Measurements from ENCODE around the gene COA8. TPM values are rescaled to one million over a fixed set of nuclear protein-coding genes. Genes with fewer than 3 reads are reported as not detected.
"Not testable (repeated sequence)": the region's sequence is repeated elsewhere in the genome, so short reads cannot be mapped to it uniquely, and the experiment has no call there.

The COA8 gene
- polyA plus RNA-seq, 1 donor from 2014 or later: 67.9 TPM

DNA sequence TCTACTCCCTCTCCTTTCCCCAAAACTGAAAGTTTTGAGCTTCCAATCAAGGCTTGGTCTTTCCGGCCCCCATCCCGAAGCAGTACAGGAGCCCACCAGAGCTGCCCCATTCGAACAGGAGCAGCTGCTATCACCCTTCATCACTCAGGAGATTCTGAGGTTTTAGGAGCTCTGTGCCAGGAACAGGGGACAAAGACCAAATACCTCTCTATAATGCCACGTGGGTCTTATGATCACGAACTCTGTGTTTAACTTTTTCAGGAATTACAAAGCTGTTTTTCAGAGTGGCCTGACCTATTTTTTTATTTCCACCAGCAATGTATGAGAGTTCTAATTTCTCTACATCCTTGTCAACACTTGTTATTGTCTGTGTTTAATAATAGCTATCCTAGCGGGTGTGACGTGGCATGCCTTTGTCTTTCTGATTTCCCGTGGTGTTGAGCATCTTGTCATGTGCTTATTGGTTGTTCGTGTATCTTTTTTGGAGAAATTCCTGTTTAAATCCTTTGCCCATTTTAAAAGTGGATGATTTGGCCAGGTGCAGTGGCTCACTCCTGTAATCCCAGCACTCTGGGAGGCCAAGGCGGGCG, 21.7 kb downstream of the COA8 start:
- H3K9me3 Mint-ChIP-seq: no peaks in the 10 kb centered on the region
- no peaks in the 10 kb centered on the region for H3K27me3 Mint-ChIP-seq
- H3K4me3 Mint-ChIP-seq: no peak overlapping the region
- no peaks in the 10 kb centered on the region for H3K4me1 Mint-ChIP-seq
- no peak overlapping the region for H3K27ac Mint-ChIP-seq
- H3K36me3 Mint-ChIP-seq: peaks cover 1% of the 10 kb centered on the region

DNA sequence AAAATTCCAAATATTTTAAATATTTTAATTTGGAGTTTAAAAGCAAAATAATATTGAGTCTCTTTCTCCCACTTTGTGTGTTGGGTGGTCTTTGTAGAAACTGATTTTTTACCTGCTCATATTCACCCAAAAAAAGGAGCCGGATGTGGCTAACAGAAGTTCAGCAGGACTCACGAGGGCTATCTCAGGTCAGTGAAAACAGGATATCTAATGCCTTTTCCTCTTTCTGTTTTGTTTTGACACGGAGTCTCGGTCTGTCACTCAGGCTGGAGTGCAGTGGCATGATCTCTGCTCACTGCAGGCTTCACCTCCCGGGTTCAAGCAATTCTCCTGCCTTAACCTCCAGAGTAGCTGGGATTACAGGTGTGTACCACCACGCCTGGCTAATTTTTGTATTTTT, 30.8 kb downstream of the COA8 start:
- H3K4me3 Mint-ChIP-seq: peak overlapping the region; percentile 37 to 95 (median 85)
- H3K36me3 Mint-ChIP-seq: peaks cover 5% of the 10 kb centered on the region
- peaks cover 8 to 10% (median 10%) of the 10 kb centered on the region in 3 donors for H3K4me1 Mint-ChIP-seq
- H3K27me3 Mint-ChIP-seq: no peaks in the 10 kb centered on the region
- no peaks in the 10 kb centered on the region for H3K9me3 Mint-ChIP-seq
- H3K27ac Mint-ChIP-seq: peak overlapping the region; percentile 31 to 93 (median 53)

DNA sequence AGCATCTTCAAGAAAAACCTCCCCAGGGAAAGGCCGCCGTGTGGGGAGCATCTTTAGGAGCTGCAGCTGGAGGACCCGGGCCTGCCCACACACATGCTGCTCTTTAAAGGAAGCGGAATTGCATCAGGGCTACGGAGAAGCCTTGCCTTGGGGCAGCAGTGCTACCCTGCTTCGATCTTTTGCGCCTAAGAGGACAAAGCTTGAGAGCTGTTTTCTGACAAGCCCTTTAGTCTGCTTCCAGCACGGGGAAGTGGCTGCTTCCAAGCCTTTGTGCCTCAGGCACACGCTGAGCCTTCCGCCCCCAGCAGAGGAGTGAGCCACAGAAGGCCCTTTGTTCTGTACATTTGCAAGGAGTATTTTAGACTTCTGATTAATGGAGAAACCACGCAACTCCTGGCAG, 31.5 kb downstream of the COA8 start:
- Mint-ChIP-seq H3K27me3 (no peaks in the 10 kb centered on the region), H3K36me3 (peaks cover 5% of the 10 kb centered on the region), H3K4me1 (peaks cover 8 to 10% (median 10%) of the 10 kb centered on the region in 3 donors), H3K27ac (peak overlapping the region in 1 of 3 donors; percentile 31), H3K4me3 (peak overlapping the region in 3 of 4 donors; percentile 41 to 95 (median 93)), H3K9me3 (no peaks in the 10 kb centered on the region)

DNA sequence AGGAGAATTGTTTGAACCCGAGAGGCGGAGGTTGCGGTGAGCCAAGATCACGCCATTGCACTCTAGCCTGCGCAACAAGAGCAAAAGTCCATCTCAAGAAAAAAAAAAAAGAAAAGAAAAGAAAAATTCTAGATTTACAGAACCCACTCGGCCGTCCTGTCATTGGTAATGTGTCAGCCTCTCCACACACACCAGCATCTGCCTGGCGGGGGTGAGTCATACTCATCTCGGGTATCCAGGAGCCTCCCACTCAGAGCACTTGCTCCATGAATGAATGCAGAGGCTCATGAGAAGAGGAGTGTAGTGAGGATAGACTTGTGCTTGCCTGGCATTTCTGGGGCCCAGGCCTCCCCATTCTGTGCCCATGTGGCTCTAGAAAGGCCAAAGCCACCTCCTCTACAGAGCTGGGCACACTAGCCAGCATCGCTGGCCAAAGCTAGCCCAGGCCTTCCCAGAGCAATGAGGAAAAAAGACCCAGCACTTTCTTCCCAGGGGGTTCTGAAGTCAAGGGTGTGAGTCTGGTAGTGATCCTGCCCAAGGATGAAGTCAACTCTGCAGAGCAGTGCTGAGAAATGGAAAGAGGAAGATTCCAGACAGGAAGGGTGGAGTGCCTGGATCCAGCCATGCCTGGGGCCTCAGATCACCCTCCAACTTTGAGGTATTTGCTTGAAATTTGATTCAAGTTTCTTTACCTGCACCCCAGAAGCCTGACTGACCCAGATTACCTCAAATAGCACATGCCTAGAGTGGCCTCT, 35.0 kb downstream of the COA8 start:
- H3K27ac Mint-ChIP-seq: no peak overlapping the region
- H3K4me3 Mint-ChIP-seq: no peak overlapping the region
- no peaks in the 10 kb centered on the region for H3K27me3 Mint-ChIP-seq
- peaks cover 1% of the 10 kb centered on the region for H3K36me3 Mint-ChIP-seq
- peaks cover 8 to 10% (median 10%) of the 10 kb centered on the region in 3 donors for H3K4me1 Mint-ChIP-seq
- H3K9me3 Mint-ChIP-seq: no peaks in the 10 kb centered on the region

DNA sequence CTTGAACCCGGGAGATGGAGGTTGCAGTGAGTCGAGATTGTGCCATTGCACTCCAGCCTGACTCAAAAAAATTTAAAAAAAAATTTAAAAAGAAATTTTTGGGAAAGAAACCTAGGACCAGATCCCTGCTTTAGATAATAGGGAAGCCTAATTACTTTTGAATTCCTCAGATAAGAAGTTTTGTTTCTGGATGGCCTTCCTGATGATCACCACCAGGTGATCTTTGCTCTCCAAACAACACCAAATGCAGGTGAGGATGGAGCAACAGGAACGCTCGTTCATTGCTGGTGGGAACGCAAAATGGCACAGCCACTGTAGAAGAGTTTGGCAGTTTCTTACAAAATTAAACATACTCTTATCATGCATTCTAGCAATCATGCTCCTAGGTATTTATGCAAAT, 37.7 kb downstream of the COA8 start:
- H3K36me3 Mint-ChIP-seq: peaks cover under 1% of the 10 kb centered on the region
- no peaks in the 10 kb centered on the region for H3K9me3 Mint-ChIP-seq
- H3K27ac Mint-ChIP-seq: no peak overlapping the region
- H3K4me3 Mint-ChIP-seq: no peak overlapping the region
- no peaks in the 10 kb centered on the region for H3K4me1 Mint-ChIP-seq
- no peaks in the 10 kb centered on the region for H3K27me3 Mint-ChIP-seq

DNA sequence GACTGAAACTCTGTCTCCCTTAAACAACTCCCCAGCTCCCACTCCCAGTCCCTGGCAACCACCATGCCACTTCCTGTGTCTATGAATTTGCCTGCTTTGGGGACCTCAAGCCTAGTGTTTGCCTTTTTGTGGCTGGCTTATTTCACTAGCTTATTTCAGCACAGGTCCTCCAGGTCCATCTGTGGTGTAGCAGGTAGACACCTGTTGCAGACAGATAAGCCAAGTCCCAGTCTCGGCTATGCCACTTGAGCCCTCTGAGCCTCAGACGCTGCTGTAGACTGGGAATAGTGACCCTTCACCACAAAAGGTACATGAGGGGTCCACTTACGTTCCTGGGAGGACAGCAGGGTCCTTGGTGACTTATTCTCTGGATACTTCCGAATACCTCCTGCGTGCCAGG, 41.9 kb downstream of the COA8 start:
- Mint-ChIP-seq H3K27ac (no peak overlapping the region), H3K9me3 (no peaks in the 10 kb centered on the region), H3K36me3 (no peaks in the 10 kb centered on the region), H3K27me3 (peaks cover 6% of the 10 kb centered on the region), H3K4me1 (peaks cover 11 to 14% (median 11%) of the 10 kb centered on the region in 3 donors), H3K4me3 (no peak overlapping the region)

DNA sequence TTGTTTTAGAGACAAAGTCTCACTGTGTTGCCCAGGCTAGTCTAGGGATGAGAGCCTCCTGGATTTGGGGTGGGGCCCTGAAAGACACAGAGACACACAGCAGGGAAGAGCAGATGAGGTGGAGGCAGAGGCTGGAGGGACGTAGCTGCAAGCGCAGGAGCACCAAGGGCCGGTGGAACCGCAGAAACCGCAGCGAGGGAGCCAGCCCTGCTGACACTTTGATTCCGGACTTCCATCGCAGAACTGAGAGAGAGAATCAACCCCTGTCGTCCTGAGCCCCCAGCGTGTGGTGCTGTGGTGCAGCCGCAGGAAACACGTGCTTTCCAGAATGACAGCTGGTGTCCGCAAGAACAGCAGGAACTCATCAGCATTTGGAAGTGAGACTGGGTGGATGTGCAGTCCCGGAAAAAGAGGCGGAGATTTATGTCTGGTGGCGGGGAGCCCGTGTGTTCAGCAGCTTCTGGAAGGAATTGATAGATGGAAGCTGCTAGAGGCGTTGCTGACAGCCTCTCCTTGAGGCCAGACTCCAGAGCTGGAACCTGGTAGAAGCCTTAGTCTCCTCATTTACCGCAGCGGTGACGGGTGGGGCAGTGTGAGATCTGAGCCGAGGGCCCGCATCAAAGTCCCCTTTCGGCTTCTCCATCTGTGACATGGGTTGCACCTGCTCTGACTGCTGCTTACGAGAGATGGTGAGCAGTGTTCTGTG, 44.4 kb downstream of the COA8 start:
- Mint-ChIP-seq H3K36me3 (no peaks in the 10 kb centered on the region), H3K27ac (peak overlapping the region in 2 of 3 donors; percentile 28 to 71), H3K4me1 (peaks cover 11 to 14% (median 11%) of the 10 kb centered on the region in 3 donors), H3K9me3 (peaks cover 0 to 5% (median 5%) of the 10 kb centered on the region in 3 donors), H3K27me3 (peaks cover 9% of the 10 kb centered on the region), H3K4me3 (peak overlapping the region; percentile 22 to 95 (median 80))

DNA sequence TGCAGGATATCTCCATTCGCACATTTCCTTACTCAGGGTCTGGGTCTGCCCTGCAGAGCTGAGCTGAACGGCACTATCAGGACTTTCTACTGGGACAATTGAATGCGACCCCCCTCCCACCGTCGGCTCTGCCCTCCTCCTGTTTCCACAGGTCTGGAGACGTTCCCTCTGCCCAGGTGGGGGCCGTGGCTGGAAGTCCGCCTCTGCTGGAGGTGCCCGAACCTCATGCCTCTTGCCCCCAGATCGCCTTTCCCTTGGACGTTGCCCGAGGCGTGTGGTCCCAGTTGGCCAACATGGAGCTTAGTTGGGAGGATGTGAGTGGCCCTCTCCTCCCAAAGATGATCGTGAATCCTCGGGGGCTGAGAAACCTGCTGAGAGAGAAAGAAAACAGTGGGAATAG, 45.1 kb downstream of the COA8 start:
- peak overlapping the region in 2 of 3 donors; percentile 28 to 71 for H3K27ac Mint-ChIP-seq

DNA sequence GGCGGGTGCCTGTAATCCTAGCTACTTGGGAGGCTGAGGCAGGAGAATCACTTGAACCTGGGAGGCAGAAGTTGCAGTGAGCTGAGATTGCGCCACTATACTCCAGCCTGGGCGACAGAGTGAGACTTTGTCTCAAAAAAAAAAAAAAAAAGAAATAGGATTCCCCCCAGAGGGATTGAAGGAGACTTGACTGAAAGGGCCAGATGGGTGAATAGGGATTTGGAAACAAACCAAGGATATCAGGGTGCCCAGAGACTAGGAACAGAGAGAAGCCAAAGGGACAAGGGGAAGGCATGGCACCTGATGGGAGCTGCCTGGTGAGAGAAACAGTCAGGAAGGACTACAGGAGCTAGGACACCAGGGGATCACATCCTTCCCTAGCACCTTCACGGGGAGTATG, 46.3 kb downstream of the COA8 start:
- Mint-ChIP-seq H3K4me3 (peak overlapping the region in 1 of 4 donors; percentile 45), H3K4me1 (peaks cover 11 to 14% (median 11%) of the 10 kb centered on the region in 3 donors)
- H3K27ac Mint-ChIP-seq, H3K27me3 Mint-ChIP-seq, H3K36me3 Mint-ChIP-seq, H3K9me3 Mint-ChIP-seq: not testable (repeated sequence)

More for the DNA sequence above, 45.1 kb downstream of the COA8 start:
- peaks cover 0 to 5% (median 5%) of the 10 kb centered on the region in 3 donors for H3K9me3 Mint-ChIP-seq
- peak overlapping the region in 3 of 4 donors; percentile 22 to 95 (median 83) for H3K4me3 Mint-ChIP-seq
- H3K27me3 Mint-ChIP-seq: peaks cover 9% of the 10 kb centered on the region
- peaks cover 11 to 14% (median 11%) of the 10 kb centered on the region in 3 donors for H3K4me1 Mint-ChIP-seq
- H3K36me3 Mint-ChIP-seq: no peaks in the 10 kb centered on the region

DNA sequence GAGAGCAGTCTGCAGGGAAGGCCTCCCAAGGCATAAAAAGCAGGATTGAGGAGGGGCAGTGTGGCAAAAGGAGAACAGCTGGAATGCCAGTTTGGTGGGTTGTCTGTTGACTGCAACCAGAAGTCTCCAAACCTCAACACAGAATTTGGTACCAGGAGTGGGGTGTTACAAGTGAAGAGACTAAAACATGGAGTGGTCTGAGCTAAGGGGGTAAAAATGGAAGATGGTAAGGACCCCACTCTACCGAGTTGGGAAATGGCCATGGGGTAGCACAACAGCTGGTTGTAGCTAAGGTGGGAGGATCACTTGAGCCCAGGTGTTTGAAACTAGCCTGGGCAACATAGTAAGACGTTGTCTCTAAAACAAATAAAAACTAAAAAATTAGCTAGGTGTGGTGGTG, 48.5 kb downstream of the COA8 start:
- H3K9me3 Mint-ChIP-seq: peaks cover 0 to 5% (median 5%) of the 10 kb centered on the region in 3 donors
- no peaks in the 10 kb centered on the region for H3K36me3 Mint-ChIP-seq
- peaks cover 11 to 14% (median 11%) of the 10 kb centered on the region in 3 donors for H3K4me1 Mint-ChIP-seq
- H3K4me3 Mint-ChIP-seq: no peak overlapping the region
- H3K27me3 Mint-ChIP-seq: peaks cover 11% of the 10 kb centered on the region
- H3K27ac Mint-ChIP-seq: no peak overlapping the region

DNA sequence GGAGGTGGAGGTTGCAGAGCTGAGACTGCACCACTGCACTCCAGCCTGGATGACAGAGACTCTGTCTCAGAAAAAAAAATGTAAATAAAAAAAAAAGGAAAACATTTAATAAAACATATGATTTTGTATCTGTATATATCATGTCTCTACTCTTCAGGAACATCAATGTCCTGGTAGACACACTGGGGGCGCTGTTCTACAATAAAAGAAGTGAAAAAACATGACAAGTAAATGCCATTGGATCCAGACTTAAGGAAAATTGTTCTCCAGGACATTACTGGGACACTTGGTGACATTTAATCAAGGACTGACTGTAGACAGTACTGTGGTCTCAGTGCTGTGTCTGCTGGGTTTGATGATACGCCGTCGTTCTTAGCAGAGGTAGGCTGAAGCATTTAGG, 50.8 kb downstream of the COA8 start:
- Mint-ChIP-seq H3K27ac (no peak overlapping the region), H3K4me3 (no peak overlapping the region), H3K4me1 (no peaks in the 10 kb centered on the region), H3K36me3 (no peaks in the 10 kb centered on the region), H3K9me3 (peaks cover 0 to 5% (median 5%) of the 10 kb centered on the region in 3 donors), H3K27me3 (peaks cover 9% of the 10 kb centered on the region)

DNA sequence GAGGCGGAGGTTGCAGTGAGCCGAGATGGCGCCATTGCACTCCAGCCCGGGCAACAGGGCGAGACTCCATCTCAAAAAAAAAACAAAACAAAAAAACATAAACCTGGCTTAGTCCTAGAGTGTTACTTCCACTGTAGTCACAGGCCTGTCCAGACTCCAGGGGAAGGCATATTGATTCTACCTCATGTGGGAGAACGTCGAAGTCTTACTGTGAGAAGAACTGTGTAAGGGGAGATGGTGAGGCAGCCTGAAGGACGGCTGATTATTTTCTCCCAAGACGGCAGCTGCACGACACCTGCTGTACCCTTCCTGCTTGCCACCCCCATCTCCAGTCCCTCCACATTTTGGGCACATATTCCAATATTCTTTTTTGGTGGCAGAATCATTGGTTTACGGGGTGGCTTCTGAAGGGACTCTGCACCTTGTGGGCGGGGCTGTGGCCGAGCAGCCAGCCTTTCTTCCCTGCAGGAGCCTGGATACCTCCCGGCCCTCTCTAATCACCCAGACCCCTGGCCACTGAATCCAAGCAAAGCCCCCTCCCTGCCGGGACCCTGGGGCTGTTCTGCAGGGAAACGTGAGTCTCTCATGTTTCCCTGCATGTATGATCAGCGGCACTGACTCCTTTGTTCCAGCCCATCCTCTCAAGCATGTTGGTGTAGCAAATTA, 54.0 kb downstream of the COA8 start:
- Mint-ChIP-seq H3K27me3 (peaks cover 10% of the 10 kb centered on the region), H3K4me1 (peaks cover 0 to 4% (median 0%) of the 10 kb centered on the region in 3 donors), H3K9me3 (no peaks in the 10 kb centered on the region), H3K4me3 (no peak overlapping the region), H3K27ac (no peak overlapping the region), H3K36me3 (no peaks in the 10 kb centered on the region)

DNA sequence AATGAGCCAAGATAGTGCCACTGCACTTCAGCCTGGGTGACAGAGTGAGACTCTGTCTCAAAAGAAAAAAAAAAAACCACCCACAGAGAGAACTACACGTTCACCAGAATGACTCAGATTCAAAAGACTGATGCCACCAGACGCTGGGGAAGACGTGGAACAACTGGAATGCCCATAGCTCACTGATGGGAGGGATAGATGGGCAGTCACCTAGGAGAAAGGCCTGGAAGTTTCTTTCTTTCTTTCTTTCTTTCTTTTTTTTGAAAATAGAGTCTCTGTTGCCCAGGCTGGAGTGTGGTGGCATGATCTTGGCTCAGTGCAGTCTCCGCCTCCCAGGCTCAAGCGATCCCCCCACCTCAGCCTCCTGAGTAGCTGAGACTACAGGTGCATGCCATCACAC, 56.3 kb downstream of the COA8 start:
- Mint-ChIP-seq H3K4me1 (peaks cover 5 to 14% (median 9%) of the 10 kb centered on the region in 3 donors), H3K27ac (no peak overlapping the region), H3K9me3 (no peaks in the 10 kb centered on the region), H3K36me3 (peaks cover 1% of the 10 kb centered on the region), H3K4me3 (no peak overlapping the region), H3K27me3 (peaks cover 10% of the 10 kb centered on the region)

DNA sequence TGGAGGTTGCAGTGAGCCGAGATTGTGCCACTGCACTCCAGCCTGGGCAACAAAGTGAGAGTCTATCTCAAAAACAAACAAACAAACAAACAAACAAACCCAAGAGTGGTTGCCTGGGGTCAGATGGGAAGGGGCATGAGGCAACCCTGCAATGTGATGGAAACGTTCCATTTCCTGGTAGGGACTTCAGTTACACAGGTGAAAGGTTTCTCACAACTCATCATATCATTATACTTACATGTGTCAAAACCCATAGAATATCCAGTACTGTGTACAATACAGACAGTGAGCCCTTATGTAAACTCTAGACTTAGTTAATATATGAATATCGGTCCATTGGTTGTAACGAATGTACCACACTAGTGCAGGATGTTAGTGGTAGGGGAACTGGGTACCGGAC, 59.1 kb downstream of the COA8 start:
- H3K27ac Mint-ChIP-seq: peak overlapping the region in 1 of 3 donors; percentile 60
- peaks cover 1% of the 10 kb centered on the region for H3K36me3 Mint-ChIP-seq
- peaks cover 14 to 26% (median 25%) of the 10 kb centered on the region in 3 donors for H3K4me1 Mint-ChIP-seq
- H3K27me3 Mint-ChIP-seq: peaks cover 10% of the 10 kb centered on the region
- no peaks in the 10 kb centered on the region for H3K9me3 Mint-ChIP-seq
- H3K4me3 Mint-ChIP-seq: peak overlapping the region in 1 of 4 donors; percentile 69

DNA sequence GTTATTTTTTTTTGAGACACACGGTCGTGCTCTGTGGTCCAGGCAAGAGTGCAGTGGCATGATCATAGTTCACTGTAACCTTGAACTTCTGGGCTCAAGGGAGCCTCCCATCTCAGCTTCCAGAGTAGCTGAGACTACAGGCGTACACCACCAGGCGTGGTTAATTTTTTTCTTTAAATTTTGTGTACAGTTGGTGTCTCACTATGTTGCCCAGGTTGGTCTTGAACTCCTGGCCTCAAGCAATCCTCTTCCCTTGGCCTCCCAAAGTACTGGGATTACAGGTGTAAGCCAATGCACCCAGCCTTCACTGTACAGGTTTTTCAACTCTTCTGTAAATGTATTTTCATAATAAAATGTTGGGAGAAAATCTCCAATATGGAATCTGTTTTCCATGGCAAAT, 60.5 kb downstream of the COA8 start:
- Mint-ChIP-seq H3K4me3 (peak overlapping the region in 1 of 4 donors; percentile 22), H3K27me3 (peaks cover 8% of the 10 kb centered on the region), H3K36me3 (peaks cover 1% of the 10 kb centered on the region), H3K4me1 (peaks cover 19 to 30% (median 29%) of the 10 kb centered on the region in 3 donors), H3K27ac (no peak overlapping the region), H3K9me3 (no peaks in the 10 kb centered on the region)
